Hepatocyte (in vitro differentiated cells): ENCODE results near the gene TMEM184B. TPM values are rescaled to one million over a fixed set of nuclear protein-coding genes. Genes with fewer than 3 reads are reported as not detected.

ENCODE experiments used
- DNase-seq: peaks from one replicate; pipeline ENCODE4 v3.0.0-alpha.2; 2016; ENCODE audit warnings: low spot score
- H2AFZ ChIP-seq: fragments of 200-600 bp; sonication (generic); 2 replicates; pipeline ENCODE4 v1.6.0; 2016; ENCODE audit warnings: antibody characterized with exemption, mild to moderate bottlenecking
- H3K27ac ChIP-seq: fragments of 200-600 bp; sonication (generic); 2 replicates; pipeline ENCODE4 v1.5.1; 2016; ENCODE audit warnings: mild to moderate bottlenecking
- H3K27me3 ChIP-seq: fragments of 200-600 bp; sonication (generic); 2 replicates; pipeline ENCODE4 v1.6.1; 2016
- H3K36me3 ChIP-seq: fragments of 200-600 bp; sonication (generic); replicated peaks from 2 replicates; pipeline ENCODE4 v1.5.1; 2016; ENCODE audit warnings: low read depth; ENCODE audit not compliant: insufficient read depth
- H3K4me1 ChIP-seq: fragments of 200-600 bp; sonication (generic); 2 replicates; pipeline ENCODE4 v1.5.1; 2016; ENCODE audit warnings: mild to moderate bottlenecking, moderate library complexity; ENCODE audit not compliant: insufficient read depth
- H3K4me2 ChIP-seq: fragments of 200-600 bp; sonication (generic); 2 replicates; pipeline ENCODE4 v1.6.0; 2016
- H3K4me3 ChIP-seq: fragments of 200-600 bp; sonication (generic); 2 replicates; pipeline ENCODE4 v1.5.1; 2016; ENCODE audit warnings: mild to moderate bottlenecking
- H3K79me2 ChIP-seq: fragments of 200-600 bp; sonication (generic); 2 replicates; pipeline ENCODE4 v1.6.0; 2017; ENCODE audit warnings: mild to moderate bottlenecking
- H3K9me2 ChIP-seq: fragments of 200-600 bp; sonication (generic); replicated peaks from 2 replicates; pipeline ENCODE4 v1.6.0; 2017; ENCODE audit warnings: mild to moderate bottlenecking; ENCODE audit not compliant: insufficient read depth
- H3K9me3 ChIP-seq: fragments of 200-600 bp; sonication (generic); 2 replicates; pipeline ENCODE4 v1.5.1; 2016; ENCODE audit warnings: low read depth, mild to moderate bottlenecking
- H4K20me1 ChIP-seq: fragments of 200-600 bp; sonication (generic); 2 replicates; pipeline ENCODE4 v1.6.0; 2016; ENCODE audit warnings: mild to moderate bottlenecking; ENCODE audit not compliant: insufficient read depth, poor library complexity, severe bottlenecking
- CTCF ChIP-seq: fragments of 200-600 bp; sonication (generic); IDR thresholded peaks from 2 replicates; pipeline ENCODE4 v1.5.1; 2016; ENCODE audit warnings: antibody characterized with exemption, mild to moderate bottlenecking; ENCODE audit not compliant: poor library complexity
- EZH2 ChIP-seq: fragments of 200-600 bp; sonication (generic); IDR thresholded peaks from 2 replicates; pipeline ENCODE4 v1.6.1; 2016; ENCODE audit warnings: antibody characterized with exemption, mild to moderate bottlenecking, borderline replicate concordance
- EZH2phosphoT487 ChIP-seq: fragments of 200-600 bp; sonication (generic); IDR thresholded peaks from one replicate; pipeline ENCODE4 v1.6.1; 2018; ENCODE audit warnings: antibody characterized with exemption, mild to moderate bottlenecking, low read depth, moderate library complexity; ENCODE audit not compliant: unreplicated experiment, severe bottlenecking
- WGBS: methylation state at CpG from one replicate; pipeline ENCODE4 v1.1.6; 2016; ENCODE audit warnings: low lambda C conversion rate; ENCODE audit errors: missing lambda C conversion rate; 5-methylcytosine and 5-hydroxymethylcytosine counted together
- polyA plus RNA-seq: library from polyadenylated mRNA; unstranded; fragments of >200 nt; fragmentation: Nextera tagmentation; extraction: Ambion mirVana; gene quantifications from 2 replicates; pipeline ENCODE4 v1.2.1, GENCODE V29; 2016
- total RNA-seq: library from RNA; depleted of rRNA; stranded (reverse); fragments of >200 nt; gene quantifications from 2 replicates; pipeline ENCODE4 v1.2.3, GENCODE V29; 2014

Gene TMEM184B
- total and polyA plus RNA-seq, 2 experiments from 2014 or later = 58.2 to 102 TPM

GRCh38 chr22:38262051-38262795 is 10.6 kb downstream of the TMEM184B start:
- H3K79me2 ChIP-seq = peaks cover 99% of the 10 kb centered on the region

GRCh38 chr22:38260761-38261681 is 11.8 kb downstream of the TMEM184B start:
- 73% methylated on average over 15 of the region's 15 CpGs for WGBS
- H3K79me2 ChIP-seq = peaks cover 99% of the 10 kb centered on the region
- no peak overlapping the region for H2AFZ ChIP-seq
- H3K4me3 ChIP-seq = no peak overlapping the region
- peaks cover 26% of the 10 kb centered on the region for H4K20me1 ChIP-seq
- no peaks in the 10 kb centered on the region for H3K9me2 ChIP-seq
- TF ChIP-seq EZH2phosphoT487 (no peak), EZH2 (no peak)
- DNase-seq = no peak
- H3K36me3 ChIP-seq = no peaks in the 10 kb centered on the region
- peak overlapping the region; percentile 47 for H3K27ac ChIP-seq
- H3K27me3 ChIP-seq = no peaks in the 10 kb centered on the region
- peak overlapping the region; percentile 51 for H3K4me2 ChIP-seq
- peaks cover 37% of the 10 kb centered on the region for H3K4me1 ChIP-seq
- H3K9me3 ChIP-seq = no peaks in the 10 kb centered on the region

More at GRCh38 chr22:38262051-38262795, 10.6 kb downstream of the TMEM184B start:
- peaks cover 36% of the 10 kb centered on the region for H4K20me1 ChIP-seq
- WGBS = 80% methylated on average over 20 of the region's 20 CpGs
- no peaks in the 10 kb centered on the region for H3K9me2 ChIP-seq
- no peaks in the 10 kb centered on the region for H3K36me3 ChIP-seq
- H3K4me2 ChIP-seq = no peak overlapping the region
- no peaks in the 10 kb centered on the region for H3K27me3 ChIP-seq
- no peak for DNase-seq
- H3K27ac ChIP-seq = no peak overlapping the region
- TF ChIP-seq EZH2phosphoT487 (no peak), CTCF (peak; percentile 39), EZH2 (no peak)
- peaks cover 42% of the 10 kb centered on the region for H3K4me1 ChIP-seq
- H3K4me3 ChIP-seq = no peak overlapping the region
- H2AFZ ChIP-seq = no peak overlapping the region
- no peaks in the 10 kb centered on the region for H3K9me3 ChIP-seq

GRCh38 chr22:38259370-38259769 is 13.4 kb downstream of the TMEM184B start:
- Histone ChIP-seq H3K4me2 (no peak overlapping the region), H3K36me3 (no peaks in the 10 kb centered on the region), H2AFZ (no peak overlapping the region), H4K20me1 (peaks cover 9% of the 10 kb centered on the region), H3K27me3 (no peaks in the 10 kb centered on the region), H3K4me1 (peaks cover 34% of the 10 kb centered on the region), H3K9me2 (no peaks in the 10 kb centered on the region), H3K27ac (peak overlapping the region; percentile 93), H3K79me2 (peaks cover 99% of the 10 kb centered on the region), H3K9me3 (no peaks in the 10 kb centered on the region), H3K4me3 (no peak overlapping the region)
- DNase-seq = no peak
- WGBS = 83% methylated on average over 8 of the region's 8 CpGs
- no peak for TF ChIP-seq EZH2phosphoT487
- TF ChIP-seq CTCF = no peak
- no peak for TF ChIP-seq EZH2
